HG03565 (cell line): Measurements from ENCODE around the gene CSNK1G2.

Experiments
- ATAC-seq: cut with Tn5 transposase; IDR thresholded peaks from one replicate; pipeline ENCODE4 v1.9.1; 2021; ENCODE audit warnings: mild to moderate bottlenecking, moderate library complexity; ENCODE audit not compliant: unreplicated experiment

The CSNK1G2 gene

GRCh38 chr19:1943661-1944087, 2.7 kb downstream of the CSNK1G2 start:
- ATAC-seq, result no peak

GRCh38 chr19:1944088-1944915, 3.3 kb downstream of the CSNK1G2 start:
- no peak for ATAC-seq

GRCh38 chr19:1944916-1945561, 4.1 kb downstream of the CSNK1G2 start:
- ATAC-seq, result no peak

GRCh38 chr19:1945899-1946298, 4.9 kb downstream of the CSNK1G2 start:
- no peak for ATAC-seq

GRCh38 chr19:1947651-1948209, 6.8 kb downstream of the CSNK1G2 start:
- no peak for ATAC-seq

GRCh38 chr19:1949304-1950101, 8.5 kb downstream of the CSNK1G2 start:
- no peak for ATAC-seq

GRCh38 chr19:1950640-1951039, 9.7 kb downstream of the CSNK1G2 start:
- no peak for ATAC-seq

GRCh38 chr19:1952635-1953034, 11.7 kb downstream of the CSNK1G2 start:
- ATAC-seq, result no peak

- no peak for ATAC-seq
These were observed 12.1 kb downstream of the CSNK1G2 start for GRCh38 chr19:1953037-1953436.

GRCh38 chr19:1953441-1954094, 12.6 kb downstream of the CSNK1G2 start:
- ATAC-seq, result no peak

GRCh38 chr19:1954532-1954933, 13.6 kb downstream of the CSNK1G2 start:
- no peak for ATAC-seq

GRCh38 chr19:1955171-1956121, 14.5 kb downstream of the CSNK1G2 start:
- no peak for ATAC-seq

GRCh38 chr19:1956122-1956494, 15.1 kb downstream of the CSNK1G2 start:
- ATAC-seq, result no peak

GRCh38 chr19:1956868-1957492, 16.0 kb downstream of the CSNK1G2 start:
- no peak for ATAC-seq

- ATAC-seq, result no peak
These were observed 16.7 kb downstream of the CSNK1G2 start for GRCh38 chr19:1957562-1958248.

- no peak for ATAC-seq
These were observed 19.1 kb downstream of the CSNK1G2 start for GRCh38 chr19:1959928-1960589.

- no peak for ATAC-seq
These were observed 20.3 kb downstream of the CSNK1G2 start for GRCh38 chr19:1961000-1961883.
